GM18909 (cell line): ENCODE measurements around the gene NARF.
"Not testable (repeated sequence)": the region's sequence is repeated elsewhere in the genome, so short reads cannot be mapped to it uniquely, and the experiment has no call there.

Experiments used
- ATAC-seq: cut with Tn5 transposase; IDR thresholded peaks from one replicate; pipeline ENCODE4 v1.9.1; 2021; ENCODE audit warnings: mild to moderate bottlenecking; ENCODE audit not compliant: unreplicated experiment, poor library complexity

Gene NARF

DNA sequence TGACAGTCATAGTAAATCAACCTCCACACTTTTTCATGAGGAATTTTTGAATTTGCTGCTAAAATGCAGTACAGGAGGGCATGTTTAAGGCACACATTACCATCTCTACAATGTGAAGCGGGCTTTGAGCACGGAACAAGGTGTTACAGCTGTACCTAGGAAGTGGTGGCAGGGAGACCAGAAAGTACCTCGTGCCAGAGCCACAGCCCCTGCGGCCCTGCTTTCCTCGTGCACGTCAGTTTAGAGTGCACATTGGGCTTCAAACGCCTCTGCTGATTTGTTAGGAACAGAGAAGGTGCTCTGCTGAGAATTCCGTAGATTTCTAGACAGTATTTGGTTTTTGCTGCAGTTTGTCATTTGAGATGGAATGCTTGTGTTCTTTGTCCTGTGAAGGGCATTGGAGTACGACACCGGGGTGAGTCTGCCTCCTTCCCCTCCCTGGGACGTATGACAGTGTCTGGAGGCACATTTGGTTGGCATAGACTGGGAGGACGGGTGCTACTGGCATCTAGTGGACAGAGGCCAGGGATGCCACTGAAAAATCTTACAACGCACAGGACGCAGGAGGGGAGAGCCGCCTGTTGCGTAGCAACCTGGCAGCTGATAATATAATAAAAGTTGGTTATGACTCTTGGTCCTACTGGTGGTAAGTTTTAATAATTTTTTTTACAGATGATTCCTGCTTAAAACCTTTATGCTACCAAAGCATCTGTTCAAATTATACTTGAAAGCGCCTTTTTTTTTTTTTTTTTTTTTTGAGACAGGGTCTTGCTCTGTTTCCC lies 70.1 kb downstream of the NARF start:
- ATAC-seq, result no peak

DNA sequence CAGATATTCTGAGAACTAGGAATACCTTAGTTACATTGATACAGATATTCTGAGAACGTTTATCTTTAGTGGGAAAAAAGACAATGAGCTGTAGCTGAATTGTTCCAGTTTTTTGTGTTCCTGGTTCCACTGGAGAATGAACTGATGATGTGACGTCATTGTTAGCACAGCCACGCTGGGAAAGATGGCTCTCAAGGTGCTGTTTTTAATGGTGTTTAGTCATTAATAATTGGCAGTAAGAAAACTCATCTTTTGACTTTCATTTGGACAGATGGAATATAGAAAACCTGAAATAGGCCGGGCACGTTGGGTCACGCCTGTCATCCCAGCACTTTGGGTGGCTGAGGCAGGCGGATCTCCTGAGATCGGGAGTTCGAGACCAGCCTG lies 71.4 kb downstream of the NARF start:
- no peak for ATAC-seq

DNA sequence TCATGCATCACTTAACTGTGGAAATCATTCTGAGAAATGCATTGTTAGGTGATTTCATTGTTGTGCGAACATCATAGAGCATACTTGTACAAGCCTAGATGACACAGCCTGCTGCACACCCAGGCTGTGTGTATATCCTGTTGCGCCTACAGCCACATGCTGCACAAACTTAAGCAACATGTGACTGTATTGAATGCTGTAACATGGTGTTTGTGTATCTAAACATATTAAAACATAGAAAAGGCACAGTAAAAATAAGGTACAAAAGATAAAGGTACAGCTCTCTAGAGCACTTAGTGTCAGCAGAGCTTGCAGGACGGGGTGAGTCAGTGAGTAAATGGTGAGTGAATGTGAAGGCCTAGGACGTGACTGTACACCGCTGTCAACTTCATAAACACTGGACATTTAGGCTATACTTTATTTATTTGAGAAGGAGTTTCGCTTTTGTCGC lies 72.9 kb downstream of the NARF start:
- no peak for ATAC-seq

DNA sequence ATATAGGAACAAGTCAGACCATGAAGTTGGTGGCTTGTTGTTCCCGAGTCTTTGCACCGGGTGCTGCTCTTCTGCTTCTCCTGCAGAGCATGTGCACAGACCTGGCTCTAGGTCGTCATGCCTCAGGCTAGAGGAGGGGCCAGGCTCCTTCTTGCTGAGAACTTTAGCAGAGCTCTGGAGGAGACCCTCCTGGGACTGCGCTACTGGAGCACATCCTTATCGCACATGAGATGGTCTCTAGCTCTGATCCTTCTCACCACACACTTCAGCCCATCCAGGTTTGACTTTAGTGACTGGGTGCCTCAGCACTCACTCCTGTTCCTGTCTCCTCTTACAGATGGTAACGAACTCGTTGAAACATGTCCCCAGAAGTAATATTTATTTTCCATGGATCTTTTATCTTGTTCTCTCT lies 75.9 kb downstream of the NARF start:
- no peak for ATAC-seq

DNA sequence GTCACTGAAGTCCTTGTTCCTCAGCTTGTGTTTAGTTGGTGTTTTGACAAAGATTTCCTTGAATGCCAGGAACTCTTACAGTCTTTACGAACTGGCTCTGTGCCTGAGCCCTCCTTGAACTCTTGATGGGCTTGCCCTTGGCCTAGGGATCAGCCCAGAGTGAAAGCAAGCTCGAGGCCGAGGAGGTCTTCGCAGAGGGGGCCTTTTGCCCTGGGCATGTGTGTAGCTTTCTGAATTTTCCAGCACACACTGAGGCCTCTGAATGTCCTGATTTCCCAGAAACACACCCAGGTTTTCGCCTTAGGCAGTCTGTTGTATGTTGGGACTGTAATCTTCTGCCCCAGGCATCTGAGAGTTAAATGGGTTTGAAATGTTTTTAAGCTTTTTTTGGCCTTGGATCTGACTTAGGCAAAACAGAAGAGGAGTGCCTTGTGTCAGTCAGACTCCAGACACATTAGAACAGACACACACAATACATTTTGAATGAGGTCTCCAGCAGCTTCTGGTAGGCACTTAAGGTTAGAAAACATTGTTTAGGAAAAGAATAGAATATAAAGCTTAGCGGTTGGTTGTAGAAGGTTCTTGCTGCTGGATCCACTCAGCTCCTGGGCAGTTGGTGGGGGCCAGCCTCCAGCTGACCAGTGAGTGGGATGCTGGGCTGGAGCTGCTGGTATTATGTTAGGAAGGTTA lies 78.1 kb downstream of the NARF start:
- no peak for ATAC-seq

DNA sequence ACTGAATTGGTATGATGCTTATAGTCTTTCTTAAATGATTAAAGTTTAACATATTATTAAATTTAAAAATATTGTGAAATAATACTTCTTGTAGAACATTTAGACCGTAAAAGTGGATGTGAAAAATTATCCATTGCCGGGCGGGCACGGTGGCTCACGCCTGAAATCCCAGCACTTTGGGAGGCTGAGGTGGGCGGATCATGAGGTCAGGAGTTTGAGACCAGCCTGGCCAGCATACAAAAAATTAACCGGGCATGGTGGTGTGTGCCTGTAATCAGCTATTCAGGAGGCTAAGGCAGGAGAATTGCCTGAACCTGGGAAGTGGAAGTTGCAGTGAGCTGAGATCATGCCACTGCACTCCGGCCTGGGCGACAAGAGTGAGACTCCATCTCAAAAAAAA lies 78.7 kb downstream of the NARF start:
- ATAC-seq, result not testable (repeated sequence)

DNA sequence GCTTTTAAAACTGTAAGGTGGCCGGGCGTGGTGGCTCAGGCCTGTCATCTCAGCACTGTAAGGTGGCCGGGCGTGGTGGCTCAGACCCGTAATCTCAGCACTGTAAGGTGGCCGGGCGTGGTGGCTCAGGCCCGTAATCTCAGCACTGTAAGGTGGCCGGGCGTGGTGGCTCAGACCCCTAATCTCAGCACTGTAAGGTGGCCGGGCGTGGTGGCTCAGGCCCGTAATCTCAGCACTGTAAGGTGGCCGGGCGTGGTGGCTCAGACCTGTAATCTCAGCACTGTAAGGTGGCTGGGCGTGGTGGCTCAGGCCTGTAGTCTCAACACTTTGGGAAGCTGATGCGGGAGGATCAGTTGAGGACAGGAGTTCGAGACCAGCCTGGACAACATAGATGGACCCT lies 80.5 kb downstream of the NARF start:
- not testable (repeated sequence) for ATAC-seq
